Fibroblast of the aortic adventitia (primary cell): ENCODE data around the gene NT5M. TPM values are rescaled to one million over a fixed set of nuclear protein-coding genes. Genes with fewer than 3 reads are reported as not detected.
"Not testable (repeated sequence)": the region's sequence is repeated elsewhere in the genome, so short reads cannot be mapped to it uniquely, and the experiment has no call there.

Experiments
- DNase-seq: peaks from one replicate; pipeline ENCODE4 v3.0.0-alpha.2; 2010; ENCODE audit warnings: low read depth
- H3K4me3 ChIP-seq: 2 replicates; pipeline ENCODE4 v1.5.1; 2011; ENCODE audit warnings: low read depth, mild to moderate bottlenecking, control low read depth, low read length, moderate library complexity
- CTCF ChIP-seq: IDR thresholded peaks from 2 replicates; pipeline ENCODE4 v1.5.1; 2011; ENCODE audit warnings: mild to moderate bottlenecking, low read length, control low read depth, inconsistent platforms; ENCODE audit not compliant: insufficient read depth
- total RNA-seq: library from RNA; depleted of rRNA; stranded (reverse); fragments of >200 nt; gene quantifications from 2 replicates; pipeline ENCODE4 v1.2.3, GENCODE V29; 2012; ENCODE audit warnings: low replicate concordance

Gene NT5M
- 2.3 TPM in 1 of 2 replicates, not detected in the other for total RNA-seq

GRCh38 chr17:17303010-17303846, at the start of gene NT5M:
Gene NT5M (plus strand): TSS chr17:17303373. CDS start chr17:17303551, 178 bp downstream.
- TF ChIP-seq CTCF = no peak
- H3K4me3 ChIP-seq = peak within 1 kb of the TSS; percentile 67
- DNase-seq = peak; percentile 52

GRCh38 chr17:17253406-17253805, 49.8 kb upstream of the NT5M start:
- H3K4me3 ChIP-seq = no peak overlapping the region
- DNase-seq = no peak
- TF ChIP-seq CTCF = no peak

GRCh38 chr17:17254036-17254435, 49.1 kb upstream of the NT5M start:
- no peak for TF ChIP-seq CTCF
- DNase-seq = no peak
- no peak overlapping the region for H3K4me3 ChIP-seq

GRCh38 chr17:17255689-17256088, 47.5 kb upstream of the NT5M start:
- not testable (repeated sequence) for H3K4me3 ChIP-seq, DNase-seq

GRCh38 chr17:17256316-17256715, 46.9 kb upstream of the NT5M start:
- TF ChIP-seq CTCF = no peak
- no peak for DNase-seq
- H3K4me3 ChIP-seq = no peak overlapping the region

GRCh38 chr17:17258011-17258410, 45.2 kb upstream of the NT5M start:
- H3K4me3 ChIP-seq = no peak overlapping the region
- DNase-seq = no peak
- no peak for TF ChIP-seq CTCF

- no peak for DNase-seq
- no peak for TF ChIP-seq CTCF
- no peak overlapping the region for H3K4me3 ChIP-seq
These were observed 44.2 kb upstream of the NT5M start for GRCh38 chr17:17258998-17259397.
